ENCODE results near the gene PIK3C2B.

Gene PIK3C2B

DNA sequence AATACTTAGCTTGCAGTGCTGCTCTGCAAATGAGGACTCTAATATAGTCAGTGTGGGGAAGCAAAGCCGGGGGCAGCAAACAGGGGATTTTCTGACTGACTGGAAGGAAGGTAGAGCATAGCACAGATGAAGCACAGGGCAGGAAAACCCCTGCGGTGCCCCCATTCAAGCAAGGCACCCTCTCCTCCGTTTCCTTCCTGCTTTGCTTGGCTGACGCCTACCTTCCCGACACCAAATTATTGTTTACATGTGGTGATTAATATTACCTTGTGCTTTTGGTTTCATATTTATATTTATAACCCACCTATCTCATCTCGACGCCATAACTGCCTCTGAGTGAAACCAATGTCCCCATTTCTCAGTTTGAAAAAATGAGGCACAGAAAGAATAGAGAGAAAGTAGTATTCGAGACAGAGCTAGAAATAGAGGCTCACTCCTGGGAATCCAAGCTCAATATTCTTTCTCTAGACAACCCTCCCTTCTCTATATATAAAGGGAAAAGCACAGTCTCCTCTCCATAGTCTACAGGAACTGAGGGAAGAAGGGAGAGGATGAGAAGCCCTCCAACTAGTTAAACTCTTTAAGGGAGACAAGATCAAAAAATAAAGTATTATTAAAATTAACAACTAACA lies 41.3 kb downstream of the PIK3C2B start:
- H3K4me3 ChIP-seq (ENCODE audit: control insufficient read depth, low read depth, low read length) = no peak overlapping the region
- DNase-seq (ENCODE audit: low read depth) = no peak
- TF ChIP-seq, protein P1, sequence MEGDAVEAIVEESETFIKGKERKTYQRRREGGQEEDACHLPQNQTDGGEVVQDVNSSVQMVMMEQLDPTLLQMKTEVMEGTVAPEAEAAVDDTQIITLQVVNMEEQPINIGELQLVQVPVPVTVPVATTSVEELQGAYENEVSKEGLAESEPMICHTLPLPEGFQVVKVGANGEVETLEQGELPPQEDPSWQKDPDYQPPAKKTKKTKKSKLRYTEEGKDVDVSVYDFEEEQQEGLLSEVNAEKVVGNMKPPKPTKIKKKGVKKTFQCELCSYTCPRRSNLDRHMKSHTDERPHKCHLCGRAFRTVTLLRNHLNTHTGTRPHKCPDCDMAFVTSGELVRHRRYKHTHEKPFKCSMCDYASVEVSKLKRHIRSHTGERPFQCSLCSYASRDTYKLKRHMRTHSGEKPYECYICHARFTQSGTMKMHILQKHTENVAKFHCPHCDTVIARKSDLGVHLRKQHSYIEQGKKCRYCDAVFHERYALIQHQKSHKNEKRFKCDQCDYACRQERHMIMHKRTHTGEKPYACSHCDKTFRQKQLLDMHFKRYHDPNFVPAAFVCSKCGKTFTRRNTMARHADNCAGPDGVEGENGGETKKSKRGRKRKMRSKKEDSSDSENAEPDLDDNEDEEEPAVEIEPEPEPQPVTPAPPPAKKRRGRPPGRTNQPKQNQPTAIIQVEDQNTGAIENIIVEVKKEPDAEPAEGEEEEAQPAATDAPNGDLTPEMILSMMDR (IDR thresholded peaks at IDR 0.05; ENCODE audit: control insufficient read depth, insufficient read depth, low read depth, low read length, missing control alignments) = no peak

DNA sequence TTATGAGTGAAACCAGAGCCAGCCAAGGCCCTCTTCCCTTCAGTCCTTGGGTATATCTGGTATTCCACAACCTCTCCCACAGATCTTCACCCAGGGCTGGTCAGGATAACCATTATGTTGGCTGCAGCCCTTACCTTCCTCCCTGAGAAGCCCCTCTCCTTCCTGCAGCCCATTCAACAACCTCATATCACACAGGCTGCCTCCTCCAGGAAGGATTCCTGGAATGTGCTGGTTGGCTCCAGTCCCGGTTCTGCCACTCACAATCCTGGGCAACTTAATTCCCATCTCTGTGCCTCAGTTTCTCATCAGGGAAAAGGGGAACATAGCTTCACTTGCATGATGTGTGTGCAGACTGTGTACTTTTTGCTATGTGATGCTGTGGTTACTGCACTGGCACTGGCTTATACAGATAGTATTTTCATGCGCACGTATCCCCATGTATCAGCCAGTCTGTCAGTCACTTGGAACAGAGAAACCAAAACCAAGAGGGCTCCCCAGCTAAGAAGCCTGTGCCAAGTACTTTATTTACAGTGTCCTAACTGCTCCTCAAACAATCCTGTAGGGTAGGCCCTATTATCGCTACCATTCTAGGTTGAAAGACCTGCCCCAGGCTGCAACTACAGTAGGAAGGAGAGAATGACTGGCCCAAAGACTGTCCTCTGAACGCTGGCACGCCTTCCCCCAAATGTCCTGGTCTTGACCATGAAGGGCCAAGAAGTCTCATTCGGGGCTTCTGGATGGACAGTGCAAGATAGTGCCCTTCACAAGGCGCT lies 43.1 kb downstream of the PIK3C2B start:
- TF ChIP-seq, protein P1 (IDR thresholded peaks at IDR 0.05; ENCODE audit: control insufficient read depth, insufficient read depth, low read depth, low read length, missing control alignments) = no peak
- DNase-seq (ENCODE audit: low read depth) = no peak
- no peak overlapping the region for H3K4me3 ChIP-seq (ENCODE audit: control insufficient read depth, low read depth, low read length)

DNA sequence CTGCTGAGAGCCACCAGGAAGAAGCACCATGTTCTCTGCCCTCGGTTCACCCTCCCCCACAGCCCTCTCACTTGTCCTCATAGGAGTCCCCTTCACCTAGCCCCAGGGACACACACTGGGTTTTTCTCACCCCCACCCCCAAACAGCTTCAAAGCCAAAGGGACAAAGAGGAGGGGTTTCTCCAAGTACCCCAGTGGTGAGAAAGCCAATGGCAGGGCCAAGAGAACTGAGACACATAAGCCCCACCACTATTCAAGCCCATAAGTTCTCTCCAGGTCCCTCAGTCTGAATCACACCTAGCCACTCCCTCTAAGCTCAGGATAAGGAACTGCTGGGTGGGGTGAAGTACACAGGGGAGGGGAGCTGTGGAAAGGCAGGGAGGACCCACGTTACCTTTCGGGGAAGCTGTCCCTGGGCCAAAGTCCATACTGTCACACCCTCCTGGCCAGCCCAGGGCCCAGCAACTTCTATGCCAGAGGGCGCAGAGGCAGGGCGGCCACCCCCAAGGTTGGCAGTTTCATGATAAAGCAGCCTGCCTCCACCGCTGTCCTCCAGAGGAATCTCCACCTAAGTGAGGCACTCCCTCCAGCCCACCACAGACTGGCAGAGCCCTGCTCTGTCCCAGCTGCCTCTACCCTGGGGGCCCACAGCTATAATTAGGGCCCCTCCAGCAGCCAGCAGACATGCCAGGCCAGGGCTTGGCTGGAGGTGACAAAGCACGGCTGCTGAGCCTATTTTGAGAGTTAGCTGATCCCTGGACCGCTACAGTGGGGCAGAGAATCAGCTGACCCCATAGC lies 43.9 kb downstream of the PIK3C2B start:
- TF ChIP-seq, protein P1 (IDR thresholded peaks at IDR 0.05; ENCODE audit: control insufficient read depth, insufficient read depth, low read depth, low read length, missing control alignments) = no peak
- no peak for DNase-seq (ENCODE audit: low read depth)
- no peak overlapping the region for H3K4me3 ChIP-seq (ENCODE audit: control insufficient read depth, low read depth, low read length)

DNA sequence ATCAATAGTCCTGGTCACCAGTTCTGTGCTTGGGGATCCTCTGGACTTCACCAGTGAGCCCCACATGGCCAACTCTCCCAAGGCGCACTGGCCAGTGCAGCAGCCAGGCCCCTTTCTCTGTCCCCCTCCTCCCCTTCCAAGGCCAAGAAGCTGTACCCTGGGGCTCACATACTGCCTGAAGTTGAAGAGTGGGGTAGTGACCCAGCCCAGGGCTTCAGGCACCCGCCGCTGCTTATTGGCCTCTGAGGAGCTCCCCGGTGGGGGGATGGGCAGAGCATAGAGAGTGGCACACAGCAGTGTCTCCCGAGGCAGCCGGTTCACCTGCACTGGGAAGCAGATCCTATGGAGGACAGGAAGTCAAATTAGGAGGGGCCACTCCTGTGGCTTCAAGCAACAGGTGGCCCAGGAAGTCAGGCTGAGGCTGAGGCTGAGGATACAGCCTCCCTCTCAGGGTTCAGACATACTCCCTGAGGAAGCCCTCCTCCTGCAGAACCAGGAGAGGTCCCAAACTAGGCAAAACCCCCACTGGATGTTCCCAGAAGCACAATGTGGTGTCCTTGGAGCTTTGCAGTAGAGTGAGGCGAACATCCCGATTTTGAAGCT lies 44.8 kb downstream of the PIK3C2B start:
- DNase-seq (ENCODE audit: low read depth) = no peak
- no peak overlapping the region for H3K4me3 ChIP-seq (ENCODE audit: control insufficient read depth, low read depth, low read length)
- TF ChIP-seq, protein P1 (IDR thresholded peaks at IDR 0.05; ENCODE audit: control insufficient read depth, insufficient read depth, low read depth, low read length, missing control alignments) = no peak

DNA sequence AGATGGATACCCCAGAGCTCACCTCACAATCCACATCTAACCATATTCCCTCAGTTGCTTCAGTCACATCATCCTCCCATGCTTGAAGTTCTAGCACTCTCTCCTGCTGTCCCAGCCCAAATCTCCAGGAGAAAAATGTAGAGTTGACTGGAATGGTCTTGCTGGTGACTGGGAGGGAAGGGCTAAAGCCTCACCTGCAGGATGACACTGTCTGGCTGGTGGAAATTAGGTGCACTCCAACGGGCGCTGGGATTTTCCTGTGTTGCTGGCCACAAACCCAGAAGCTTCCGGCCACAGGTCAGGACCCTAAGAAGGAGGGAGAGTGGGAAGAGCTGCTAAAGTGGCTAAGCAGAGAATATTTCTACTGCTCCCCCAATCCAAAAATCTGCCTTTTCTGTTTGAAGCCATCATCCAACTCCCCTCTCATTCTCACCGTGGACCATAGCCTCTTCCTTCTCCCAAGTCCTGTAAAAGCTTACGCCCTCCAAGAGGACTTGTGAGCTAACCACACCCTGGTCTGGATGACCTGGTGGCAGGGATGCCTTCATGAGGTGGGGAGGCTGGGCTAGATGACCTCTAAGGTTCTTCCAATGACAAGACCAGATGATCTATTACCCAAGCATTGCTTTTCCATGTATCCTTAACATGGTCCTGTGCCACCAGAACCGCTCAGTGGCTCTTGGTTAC lies 45.5 kb downstream of the PIK3C2B start:
- DNase-seq (ENCODE audit: low read depth) = no peak
- H3K4me3 ChIP-seq (ENCODE audit: control insufficient read depth, low read depth, low read length) = no peak overlapping the region
- TF ChIP-seq, protein P1 (IDR thresholded peaks at IDR 0.05; ENCODE audit: control insufficient read depth, insufficient read depth, low read depth, low read length, missing control alignments) = no peak
